GM23338 (cell line): Measurements from ENCODE around the gene ZNF879. TPM values are rescaled to one million over a fixed set of nuclear protein-coding genes. Genes with fewer than 3 reads are reported as not detected.

ENCODE experiments used
- ATAC-seq: fragments of 200-7000 bp; cut with Tn5 transposase; 3 replicates; pipeline ENCODE4 v1.9.1; 2020
- DNase-seq: peaks from one replicate; pipeline ENCODE4 v3.0.0-alpha.2; 2015; ENCODE audit warnings: low spot score
- H2AFZ ChIP-seq: fragments of 200-600 bp; sonication (generic); 2 replicates; pipeline ENCODE4 v1.8.0; 2016; ENCODE audit warnings: antibody characterized with exemption, mild to moderate bottlenecking, moderate library complexity
- H3F3A ChIP-seq: fragments of 200-600 bp; sonication (generic); replicated peaks from 2 replicates; pipeline ENCODE4 v1.8.0; 2017; ENCODE audit warnings: antibody characterized with exemption, mixed run types, low read depth
- H3K27ac ChIP-seq: fragments of 200-600 bp; sonication (generic); 2 replicates; pipeline ENCODE4 v1.6.1; 2016; ENCODE audit warnings: low read depth
- H3K27me3 ChIP-seq: fragments of 200-600 bp; sonication (generic); 2 replicates; pipeline ENCODE4 v1.8.0; 2016; ENCODE audit warnings: mild to moderate bottlenecking, mixed run types, moderate library complexity; ENCODE audit not compliant: insufficient read depth
- H3K36me3 ChIP-seq: fragments of 200-600 bp; sonication (generic); 2 replicates; pipeline ENCODE4 v1.8.0; 2016; ENCODE audit warnings: mild to moderate bottlenecking; ENCODE audit not compliant: insufficient read depth
- H3K4me1 ChIP-seq: fragments of 200-600 bp; sonication (generic); 2 replicates; pipeline ENCODE4 v1.8.0; 2016; ENCODE audit warnings: mild to moderate bottlenecking, moderate library complexity; ENCODE audit not compliant: insufficient read depth
- H3K4me2 ChIP-seq: fragments of 200-600 bp; sonication (generic); 2 replicates; pipeline ENCODE4 v1.7.1; 2017; ENCODE audit warnings: mixed run types
- H3K4me3 ChIP-seq: fragments of 200-600 bp; sonication (generic); 2 replicates; pipeline ENCODE4 v1.6.1; 2016; ENCODE audit warnings: mixed run types
- H3K79me2 ChIP-seq: fragments of 200-600 bp; sonication (generic); replicated peaks from 2 replicates; pipeline ENCODE4 v1.8.0; 2017; ENCODE audit warnings: mild to moderate bottlenecking; ENCODE audit not compliant: insufficient read depth
- H3K9me2 ChIP-seq: fragments of 200-600 bp; sonication (generic); 2 replicates; pipeline ENCODE4 v1.8.0; 2017; ENCODE audit not compliant: insufficient read depth
- H4K20me1 ChIP-seq: fragments of 200-600 bp; sonication (generic); replicated peaks from 2 replicates; pipeline ENCODE4 v1.8.0; 2017; ENCODE audit warnings: mild to moderate bottlenecking; ENCODE audit not compliant: insufficient read depth
- H3K27ac Mint-ChIP-seq: 2 replicates; pipeline ENCODE4 v1.8.0; 2020; ENCODE audit warnings: inconsistent platforms, mild to moderate bottlenecking, moderate library complexity, mixed read lengths
- H3K27me3 Mint-ChIP-seq: 3 replicates; pipeline ENCODE4 v1.8.0; 2022; ENCODE audit warnings: low read depth, mild to moderate bottlenecking, moderate library complexity, mixed read lengths, inconsistent platforms; ENCODE audit not compliant: insufficient read depth, poor library complexity
- H3K36me3 Mint-ChIP-seq: 3 replicates; pipeline ENCODE4 v1.8.0; 2021; ENCODE audit warnings: low read depth, mild to moderate bottlenecking, inconsistent platforms, moderate library complexity, mixed read lengths
- H3K4me1 Mint-ChIP-seq: 3 replicates; pipeline ENCODE4 v1.8.0; 2020; ENCODE audit warnings: mild to moderate bottlenecking, inconsistent platforms, mixed read lengths
- H3K4me3 Mint-ChIP-seq: 3 replicates; pipeline ENCODE4 v1.8.0; 2021; ENCODE audit warnings: moderate library complexity, mild to moderate bottlenecking, inconsistent platforms, mixed read lengths
- H3K9me3 Mint-ChIP-seq: 3 replicates; pipeline ENCODE4 v1.8.0; 2020; ENCODE audit warnings: moderate library complexity, mild to moderate bottlenecking, inconsistent platforms, mixed read lengths
- CREB1 ChIP-seq: fragments of 250-450 bp; sonication (Bioruptor Pico); IDR thresholded peaks from 2 replicates; pipeline ENCODE4 v1.5.0; 2020; ENCODE audit warnings: low read depth, mild to moderate bottlenecking, moderate library complexity
- EZH2 ChIP-seq: fragments of 200-600 bp; sonication (generic); IDR thresholded peaks from one replicate; pipeline ENCODE4 v1.8.0; 2017; ENCODE audit warnings: antibody characterized with exemption, mild to moderate bottlenecking, low read depth; ENCODE audit not compliant: unreplicated experiment
- EZH2phosphoT487 ChIP-seq: fragments of 200-600 bp; sonication (generic); IDR thresholded peaks from one replicate; pipeline ENCODE4 v1.8.1; 2018; ENCODE audit warnings: antibody characterized with exemption; ENCODE audit not compliant: unreplicated experiment
- JUNB ChIP-seq: IDR thresholded peaks from one replicate; pipeline ENCODE4 v1.6.1; 2016; ENCODE audit warnings: antibody characterized with exemption; ENCODE audit not compliant: unreplicated experiment
- NANOG ChIP-seq: IDR thresholded peaks from 2 replicates; pipeline ENCODE4 v1.6.1; 2016; ENCODE audit warnings: antibody characterized with exemption, borderline replicate concordance
- POLR2AphosphoS5 ChIP-seq: IDR thresholded peaks from 2 replicates; pipeline ENCODE4 v1.6.1; 2016; ENCODE audit warnings: antibody characterized with exemption, low read depth
- STAT1 ChIP-seq: IDR thresholded peaks from one replicate; pipeline ENCODE4 v1.6.1; 2016; ENCODE audit warnings: antibody characterized with exemption; ENCODE audit not compliant: unreplicated experiment
- ZNF114 ChIP-seq: fragments of 250-450 bp; sonication (Bioruptor Pico); IDR thresholded peaks from 2 replicates; pipeline ENCODE4 v1.5.0; 2020; ENCODE audit warnings: mild to moderate bottlenecking, moderate library complexity
- ZNF331 ChIP-seq: fragments of 250-450 bp; sonication (Bioruptor Pico); IDR thresholded peaks from 2 replicates; pipeline ENCODE4 v1.5.0; 2020; ENCODE audit warnings: low read depth, mild to moderate bottlenecking, moderate library complexity
- polyA plus RNA-seq: library from polyadenylated mRNA; unstranded; fragments of >200 nt; fragmentation: Nextera tagmentation; extraction: Ambion mirVana; gene quantifications from 2 replicates; pipeline ENCODE4 v1.2.1, GENCODE V29; 2016
- total RNA-seq: library from RNA; depleted of rRNA; stranded (reverse); fragments of >200 nt; shearing (Covaris generic); gene quantifications from 2 replicates; pipeline ENCODE4 v1.2.3, GENCODE V29; 2014
- TF ChIP-seq, protein P1 (sequence below): IDR thresholded peaks from 2 replicates; pipeline ENCODE4 v1.6.1; 2016; ENCODE audit warnings: antibody characterized with exemption
- TF ChIP-seq, protein P2 (sequence below): IDR thresholded peaks from one replicate; pipeline ENCODE4 v1.6.1; 2018; ENCODE audit warnings: antibody characterized with exemption; ENCODE audit not compliant: unreplicated experiment
- TF ChIP-seq, protein P3 (sequence below), 2 experiments: fragments of 200-600 bp in 1 of 2; sonication (generic) in 1 of 2; conservative IDR thresholded peaks; 2 replicates each; pipeline versions ENCODE4 v1.5.1 to v1.6.1; 2016 to 2017; ENCODE audit warnings: antibody characterized with exemption in 2 of 2, low read depth in 2 of 2, mild to moderate bottlenecking in 2 of 2, moderate library complexity in 1 of 2
- TF ChIP-seq, protein P4 (sequence below): fragments of 250-450 bp; sonication (Bioruptor Pico); IDR thresholded peaks from 2 replicates; pipeline ENCODE4 v1.5.0; 2020; ENCODE audit warnings: mild to moderate bottlenecking, moderate library complexity

The ZNF879 gene
- total and polyA plus RNA-seq, 2 experiments from 2014 or later = 3.5 to 3.9 TPM

DNA sequence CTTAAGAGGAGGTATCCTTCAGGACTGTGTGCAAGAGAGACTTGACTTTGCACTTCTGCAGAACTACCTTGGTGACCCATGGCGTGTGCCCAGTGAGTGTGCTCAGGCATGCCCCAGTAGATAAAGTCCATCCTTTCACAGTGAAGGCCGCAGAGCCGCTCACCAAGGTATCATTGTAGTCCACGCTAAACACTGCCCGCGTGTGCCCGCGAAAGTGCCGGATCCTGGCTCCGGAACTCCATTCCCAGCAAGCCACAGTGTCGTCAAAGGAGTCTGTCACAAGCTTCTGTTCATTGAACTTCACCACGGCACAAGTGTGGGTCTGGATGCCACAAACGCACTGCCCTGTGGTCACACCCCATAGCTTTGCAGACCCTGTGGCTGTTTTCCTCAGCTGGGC, 25.2 kb upstream of the ZNF879 start:
- no peak overlapping the region for H3K27ac Mint-ChIP-seq
- no peak overlapping the region for H3K4me3 Mint-ChIP-seq
- H3F3A ChIP-seq = 0 out of 2 replicates have a peak, but pooled peaks cover 3% of the 10 kb centered on the region
- H3K4me3 ChIP-seq = no peak overlapping the region
- H3K27ac ChIP-seq = no peak overlapping the region
- H3K36me3 Mint-ChIP-seq = peaks cover 18% of the 10 kb centered on the region
- no peaks in the 10 kb centered on the region for H3K9me2 ChIP-seq
- H4K20me1 ChIP-seq = no peaks in the 10 kb centered on the region
- H3K27me3 Mint-ChIP-seq = peaks cover 34% of the 10 kb centered on the region
- peaks cover 53% of the 10 kb centered on the region for H3K9me3 Mint-ChIP-seq
- DNase-seq = no peak
- no peak overlapping the region for H2AFZ ChIP-seq
- peaks cover 8% of the 10 kb centered on the region for H3K4me1 ChIP-seq
- no peaks in the 10 kb centered on the region for H3K79me2 ChIP-seq
- H3K36me3 ChIP-seq = no peaks in the 10 kb centered on the region
- TF ChIP-seq STAT1 = no peak
- no peak for TF ChIP-seq CREB1
- no peak for TF ChIP-seq NANOG
- TF ChIP-seq, protein P1, sequence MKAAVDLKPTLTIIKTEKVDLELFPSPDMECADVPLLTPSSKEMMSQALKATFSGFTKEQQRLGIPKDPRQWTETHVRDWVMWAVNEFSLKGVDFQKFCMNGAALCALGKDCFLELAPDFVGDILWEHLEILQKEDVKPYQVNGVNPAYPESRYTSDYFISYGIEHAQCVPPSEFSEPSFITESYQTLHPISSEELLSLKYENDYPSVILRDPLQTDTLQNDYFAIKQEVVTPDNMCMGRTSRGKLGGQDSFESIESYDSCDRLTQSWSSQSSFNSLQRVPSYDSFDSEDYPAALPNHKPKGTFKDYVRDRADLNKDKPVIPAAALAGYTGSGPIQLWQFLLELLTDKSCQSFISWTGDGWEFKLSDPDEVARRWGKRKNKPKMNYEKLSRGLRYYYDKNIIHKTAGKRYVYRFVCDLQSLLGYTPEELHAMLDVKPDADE = no peak
- no peak for TF ChIP-seq EZH2
- no peak for TF ChIP-seq ZNF114 (CRISPR knock-in tag)
- no peak for TF ChIP-seq ZNF331 (CRISPR knock-in tag)
- TF ChIP-seq EZH2phosphoT487 = no peak
- TF ChIP-seq, protein P2, sequence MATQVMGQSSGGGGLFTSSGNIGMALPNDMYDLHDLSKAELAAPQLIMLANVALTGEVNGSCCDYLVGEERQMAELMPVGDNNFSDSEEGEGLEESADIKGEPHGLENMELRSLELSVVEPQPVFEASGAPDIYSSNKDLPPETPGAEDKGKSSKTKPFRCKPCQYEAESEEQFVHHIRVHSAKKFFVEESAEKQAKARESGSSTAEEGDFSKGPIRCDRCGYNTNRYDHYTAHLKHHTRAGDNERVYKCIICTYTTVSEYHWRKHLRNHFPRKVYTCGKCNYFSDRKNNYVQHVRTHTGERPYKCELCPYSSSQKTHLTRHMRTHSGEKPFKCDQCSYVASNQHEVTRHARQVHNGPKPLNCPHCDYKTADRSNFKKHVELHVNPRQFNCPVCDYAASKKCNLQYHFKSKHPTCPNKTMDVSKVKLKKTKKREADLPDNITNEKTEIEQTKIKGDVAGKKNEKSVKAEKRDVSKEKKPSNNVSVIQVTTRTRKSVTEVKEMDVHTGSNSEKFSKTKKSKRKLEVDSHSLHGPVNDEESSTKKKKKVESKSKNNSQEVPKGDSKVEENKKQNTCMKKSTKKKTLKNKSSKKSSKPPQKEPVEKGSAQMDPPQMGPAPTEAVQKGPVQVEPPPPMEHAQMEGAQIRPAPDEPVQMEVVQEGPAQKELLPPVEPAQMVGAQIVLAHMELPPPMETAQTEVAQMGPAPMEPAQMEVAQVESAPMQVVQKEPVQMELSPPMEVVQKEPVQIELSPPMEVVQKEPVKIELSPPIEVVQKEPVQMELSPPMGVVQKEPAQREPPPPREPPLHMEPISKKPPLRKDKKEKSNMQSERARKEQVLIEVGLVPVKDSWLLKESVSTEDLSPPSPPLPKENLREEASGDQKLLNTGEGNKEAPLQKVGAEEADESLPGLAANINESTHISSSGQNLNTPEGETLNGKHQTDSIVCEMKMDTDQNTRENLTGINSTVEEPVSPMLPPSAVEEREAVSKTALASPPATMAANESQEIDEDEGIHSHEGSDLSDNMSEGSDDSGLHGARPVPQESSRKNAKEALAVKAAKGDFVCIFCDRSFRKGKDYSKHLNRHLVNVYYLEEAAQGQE = no peak
- TF ChIP-seq, protein P3, sequence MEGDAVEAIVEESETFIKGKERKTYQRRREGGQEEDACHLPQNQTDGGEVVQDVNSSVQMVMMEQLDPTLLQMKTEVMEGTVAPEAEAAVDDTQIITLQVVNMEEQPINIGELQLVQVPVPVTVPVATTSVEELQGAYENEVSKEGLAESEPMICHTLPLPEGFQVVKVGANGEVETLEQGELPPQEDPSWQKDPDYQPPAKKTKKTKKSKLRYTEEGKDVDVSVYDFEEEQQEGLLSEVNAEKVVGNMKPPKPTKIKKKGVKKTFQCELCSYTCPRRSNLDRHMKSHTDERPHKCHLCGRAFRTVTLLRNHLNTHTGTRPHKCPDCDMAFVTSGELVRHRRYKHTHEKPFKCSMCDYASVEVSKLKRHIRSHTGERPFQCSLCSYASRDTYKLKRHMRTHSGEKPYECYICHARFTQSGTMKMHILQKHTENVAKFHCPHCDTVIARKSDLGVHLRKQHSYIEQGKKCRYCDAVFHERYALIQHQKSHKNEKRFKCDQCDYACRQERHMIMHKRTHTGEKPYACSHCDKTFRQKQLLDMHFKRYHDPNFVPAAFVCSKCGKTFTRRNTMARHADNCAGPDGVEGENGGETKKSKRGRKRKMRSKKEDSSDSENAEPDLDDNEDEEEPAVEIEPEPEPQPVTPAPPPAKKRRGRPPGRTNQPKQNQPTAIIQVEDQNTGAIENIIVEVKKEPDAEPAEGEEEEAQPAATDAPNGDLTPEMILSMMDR (conservative IDR thresholded peaks at IDR 0.05; ENCODE audit: low read depth in 2 of 2) = no peak
- TF ChIP-seq, protein P4, sequence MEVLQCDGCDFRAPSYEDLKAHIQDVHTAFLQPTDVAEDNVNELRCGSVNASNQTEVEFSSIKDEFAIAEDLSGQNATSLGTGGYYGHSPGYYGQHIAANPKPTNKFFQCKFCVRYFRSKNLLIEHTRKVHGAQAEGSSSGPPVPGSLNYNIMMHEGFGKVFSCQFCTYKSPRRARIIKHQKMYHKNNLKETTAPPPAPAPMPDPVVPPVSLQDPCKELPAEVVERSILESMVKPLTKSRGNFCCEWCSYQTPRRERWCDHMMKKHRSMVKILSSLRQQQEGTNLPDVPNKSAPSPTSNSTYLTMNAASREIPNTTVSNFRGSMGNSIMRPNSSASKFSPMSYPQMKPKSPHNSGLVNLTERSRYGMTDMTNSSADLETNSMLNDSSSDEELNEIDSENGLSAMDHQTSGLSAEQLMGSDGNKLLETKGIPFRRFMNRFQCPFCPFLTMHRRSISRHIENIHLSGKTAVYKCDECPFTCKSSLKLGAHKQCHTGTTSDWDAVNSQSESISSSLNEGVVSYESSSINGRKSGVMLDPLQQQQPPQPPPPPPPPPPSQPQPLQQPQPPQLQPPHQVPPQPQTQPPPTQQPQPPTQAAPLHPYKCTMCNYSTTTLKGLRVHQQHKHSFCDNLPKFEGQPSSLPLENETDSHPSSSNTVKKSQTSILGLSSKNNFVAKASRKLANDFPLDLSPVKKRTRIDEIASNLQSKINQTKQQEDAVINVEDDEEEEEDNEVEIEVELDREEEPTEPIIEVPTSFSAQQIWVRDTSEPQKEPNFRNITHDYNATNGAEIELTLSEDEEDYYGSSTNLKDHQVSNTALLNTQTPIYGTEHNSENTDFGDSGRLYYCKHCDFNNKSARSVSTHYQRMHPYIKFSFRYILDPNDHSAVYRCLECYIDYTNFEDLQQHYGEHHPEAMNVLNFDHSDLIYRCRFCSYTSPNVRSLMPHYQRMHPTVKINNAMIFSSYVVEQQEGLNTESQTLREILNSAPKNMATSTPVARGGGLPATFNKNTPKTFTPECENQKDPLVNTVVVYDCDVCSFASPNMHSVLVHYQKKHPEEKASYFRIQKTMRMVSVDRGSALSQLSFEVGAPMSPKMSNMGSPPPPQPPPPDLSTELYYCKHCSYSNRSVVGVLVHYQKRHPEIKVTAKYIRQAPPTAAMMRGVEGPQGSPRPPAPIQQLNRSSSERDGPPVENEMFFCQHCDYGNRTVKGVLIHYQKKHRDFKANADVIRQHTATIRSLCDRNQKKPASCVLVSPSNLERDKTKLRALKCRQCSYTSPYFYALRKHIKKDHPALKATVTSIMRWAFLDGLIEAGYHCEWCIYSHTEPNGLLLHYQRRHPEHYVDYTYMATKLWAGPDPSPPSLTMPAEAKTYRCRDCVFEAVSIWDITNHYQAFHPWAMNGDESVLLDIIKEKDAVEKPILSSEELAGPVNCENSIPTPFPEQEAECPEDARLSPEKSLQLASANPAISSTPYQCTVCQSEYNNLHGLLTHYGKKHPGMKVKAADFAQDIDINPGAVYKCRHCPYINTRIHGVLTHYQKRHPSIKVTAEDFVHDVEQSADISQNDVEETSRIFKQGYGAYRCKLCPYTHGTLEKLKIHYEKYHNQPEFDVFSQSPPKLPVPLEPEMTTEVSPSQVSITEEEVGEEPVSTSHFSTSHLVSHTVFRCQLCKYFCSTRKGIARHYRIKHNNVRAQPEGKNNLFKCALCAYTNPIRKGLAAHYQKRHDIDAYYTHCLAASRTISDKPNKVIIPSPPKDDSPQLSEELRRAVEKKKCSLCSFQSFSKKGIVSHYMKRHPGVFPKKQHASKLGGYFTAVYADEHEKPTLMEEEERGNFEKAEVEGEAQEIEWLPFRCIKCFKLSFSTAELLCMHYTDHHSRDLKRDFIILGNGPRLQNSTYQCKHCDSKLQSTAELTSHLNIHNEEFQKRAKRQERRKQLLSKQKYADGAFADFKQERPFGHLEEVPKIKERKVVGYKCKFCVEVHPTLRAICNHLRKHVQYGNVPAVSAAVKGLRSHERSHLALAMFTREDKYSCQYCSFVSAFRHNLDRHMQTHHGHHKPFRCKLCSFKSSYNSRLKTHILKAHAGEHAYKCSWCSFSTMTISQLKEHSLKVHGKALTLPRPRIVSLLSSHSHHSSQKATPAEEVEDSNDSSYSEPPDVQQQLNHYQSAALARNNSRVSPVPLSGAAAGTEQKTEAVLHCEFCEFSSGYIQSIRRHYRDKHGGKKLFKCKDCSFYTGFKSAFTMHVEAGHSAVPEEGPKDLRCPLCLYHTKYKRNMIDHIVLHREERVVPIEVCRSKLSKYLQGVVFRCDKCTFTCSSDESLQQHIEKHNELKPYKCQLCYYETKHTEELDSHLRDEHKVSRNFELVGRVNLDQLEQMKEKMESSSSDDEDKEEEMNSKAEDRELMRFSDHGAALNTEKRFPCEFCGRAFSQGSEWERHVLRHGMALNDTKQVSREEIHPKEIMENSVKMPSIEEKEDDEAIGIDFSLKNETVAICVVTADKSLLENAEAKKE (CRISPR knock-in tag) = no peak
- TF ChIP-seq POLR2AphosphoS5 = no peak
- no peak for TF ChIP-seq JUNB
- no peak for ATAC-seq
- no peak overlapping the region for H3K4me2 ChIP-seq
- H3K4me1 Mint-ChIP-seq = peaks cover 11% of the 10 kb centered on the region; the same call in 2 of the 3 replicates
- H3K27me3 ChIP-seq = peaks cover 29% of the 10 kb centered on the region
